ENCODE results near the gene SLC27A3. TPM values are rescaled to one million over a fixed set of nuclear protein-coding genes. Genes with fewer than 3 reads are reported as not detected.
A peak's percentile ranks its signal among the peaks of the same experiment; 100 is the strongest.

Gene SLC27A3
- total RNA-seq, 1 donor from 2014 or later = 99.6 TPM

- no peaks in the 10 kb centered on the region for H3K9me3 ChIP-seq
- no peak for TF ChIP-seq CTCF (IDR thresholded peaks at IDR 0.05)
- intact Hi-C loops (cut with DNase I) = no loop called here
- peaks cover 8% of the 10 kb centered on the region for H3K36me3 ChIP-seq
- H3K27ac ChIP-seq = peak overlapping the region; percentile 67
- peaks cover 34% of the 10 kb centered on the region for H3K4me1 ChIP-seq
- no peaks in the 10 kb centered on the region for H3K27me3 ChIP-seq (ENCODE audit: low read depth)
- ATAC-seq (peak; percentile 36), DNase-seq (no peak)
- H3K4me3 ChIP-seq = no peak overlapping the region
These were observed 40.7 kb upstream of the SLC27A3 start for GRCh38 chr1:153734396-153735089.

DNA sequence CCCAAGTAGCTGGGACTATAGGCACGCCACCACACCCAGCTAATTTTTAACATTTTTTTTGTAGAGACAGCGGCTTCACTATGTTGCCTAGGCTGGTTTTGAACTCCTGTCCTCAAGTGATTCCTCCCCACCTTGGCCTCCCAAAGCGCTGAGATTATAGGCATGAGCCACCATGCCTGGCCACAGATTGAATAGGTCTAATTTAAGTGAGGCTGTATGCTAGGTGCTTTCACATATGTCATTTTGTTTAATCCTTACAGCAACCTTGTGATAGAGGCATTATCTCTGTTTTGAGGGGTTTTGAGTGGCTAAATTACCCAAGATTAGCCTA is 40.2 kb upstream of the SLC27A3 start:
- TF ChIP-seq CTCF (IDR thresholded peaks at IDR 0.05) = no peak
- Histone ChIP-seq H3K4me3 (no peak overlapping the region), H3K27me3 (ENCODE audit: low read depth) (no peaks in the 10 kb centered on the region), H3K36me3 (peaks cover 12% of the 10 kb centered on the region), H3K9me3 (no peaks in the 10 kb centered on the region), H3K27ac (peak overlapping the region; percentile 67), H3K4me1 (peaks cover 29% of the 10 kb centered on the region)
- no peak for DNase-seq
- ATAC-seq = no peak
- intact Hi-C loops (cut with DNase I) = no loop called here

- intact Hi-C loops (cut with DNase I) = no loop called here
- peaks cover 71% of the 10 kb centered on the region for H3K36me3 ChIP-seq
- no peak overlapping the region for H3K4me3 ChIP-seq
These were observed 33.2 kb upstream of the SLC27A3 start for GRCh38 chr1:153741986-153742385.

GRCh38 chr1:153742411-153743142 is 32.6 kb upstream of the SLC27A3 start:
- Histone ChIP-seq H3K27me3 (ENCODE audit: low read depth) (no peaks in the 10 kb centered on the region), H3K27ac (peak overlapping the region; percentile 39), H3K4me3 (no peak overlapping the region), H3K9me3 (no peaks in the 10 kb centered on the region), H3K36me3 (peaks cover 77% of the 10 kb centered on the region), H3K4me1 (peaks cover 21% of the 10 kb centered on the region)
- ATAC-seq = peak; percentile 72 to 89
- intact Hi-C loops (cut with DNase I) = no loop called here
- no peak for TF ChIP-seq CTCF (IDR thresholded peaks at IDR 0.05)
- DNase-seq = no peak

More at GRCh38 chr1:153741986-153742385, 33.2 kb upstream of the SLC27A3 start:
- Histone ChIP-seq H3K9me3 (no peaks in the 10 kb centered on the region), H3K27me3 (ENCODE audit: low read depth) (no peaks in the 10 kb centered on the region), H3K27ac (no peak overlapping the region), H3K4me1 (peaks cover 21% of the 10 kb centered on the region)
- DNase-seq (no peak), ATAC-seq (no peak)
- no peak for TF ChIP-seq CTCF (IDR thresholded peaks at IDR 0.05)

- TF ChIP-seq CTCF (IDR thresholded peaks at IDR 0.05) = no peak
- Histone ChIP-seq H3K4me1 (peaks cover 39% of the 10 kb centered on the region), H3K27ac (no peak overlapping the region), H3K36me3 (peaks cover 77% of the 10 kb centered on the region), H3K27me3 (ENCODE audit: low read depth) (no peaks in the 10 kb centered on the region), H3K4me3 (no peak overlapping the region), H3K9me3 (no peaks in the 10 kb centered on the region)
- ATAC-seq (no peak), DNase-seq (no peak)
- intact Hi-C loops (cut with DNase I) = no loop called here
These were observed 29.8 kb upstream of the SLC27A3 start for GRCh38 chr1:153745417-153745816.
